GM18868 (cell line): ENCODE results near the gene CREB3L4.
"Not testable (repeated sequence)": the region's sequence is repeated elsewhere in the genome, so short reads cannot be mapped to it uniquely, and the experiment has no call there.

ENCODE experiments used
- ATAC-seq: cut with Tn5 transposase; IDR thresholded peaks from one replicate; pipeline ENCODE4 v1.9.1; 2021; ENCODE audit warnings: mild to moderate bottlenecking, moderate library complexity; ENCODE audit not compliant: unreplicated experiment

The CREB3L4 gene

GRCh38 chr1:153984123-153984894 lies 16.6 kb downstream of the CREB3L4 start:
- ATAC-seq, result no peak

GRCh38 chr1:153985341-153985912 lies 17.7 kb downstream of the CREB3L4 start:
- no peak for ATAC-seq

- no peak for ATAC-seq
These were observed 18.4 kb downstream of the CREB3L4 start, which contains the start of gene RAB13 for GRCh38 chr1:153985941-153986761. Gene RAB13 (minus strand): TSS chr1:153986339. CDS start chr1:153986236, 103 bp downstream.

GRCh38 chr1:153987621-153988020 lies 19.9 kb downstream of the CREB3L4 start:
- ATAC-seq, result no peak

- peak; percentile 66 for ATAC-seq
These were observed 22.9 kb downstream of the CREB3L4 start, which contains the start of gene RPS27 for GRCh38 chr1:153990468-153991150. Gene RPS27 (plus strand): TSS chr1:153990762. CDS start chr1:153990797, 35 bp downstream.

- ATAC-seq, result no peak
These were observed 23.5 kb downstream of the CREB3L4 start for GRCh38 chr1:153991151-153991630.

- ATAC-seq, result no peak
These were observed 24.1 kb downstream of the CREB3L4 start for GRCh38 chr1:153991806-153992205.

- no peak for ATAC-seq
These were observed 27.5 kb downstream of the CREB3L4 start for GRCh38 chr1:153995202-153995601.

- no peak for ATAC-seq
These were observed 27.9 kb downstream of the CREB3L4 start for GRCh38 chr1:153995640-153996039.

- ATAC-seq, result not testable (repeated sequence)
These were observed 29.2 kb downstream of the CREB3L4 start for GRCh38 chr1:153996882-153997281.

- no peak for ATAC-seq
These were observed 32.7 kb downstream of the CREB3L4 start for GRCh38 chr1:154000420-154000819.

- ATAC-seq, result no peak
These were observed 38.4 kb downstream of the CREB3L4 start for GRCh38 chr1:154006136-154006535.

- no peak for ATAC-seq
These were observed 44.4 kb downstream of the CREB3L4 start for GRCh38 chr1:154012129-154012528.

GRCh38 chr1:154012543-154012942 lies 44.8 kb downstream of the CREB3L4 start:
- not testable (repeated sequence) for ATAC-seq

- no peak for ATAC-seq
These were observed 46.6 kb downstream of the CREB3L4 start for GRCh38 chr1:154014154-154014907.

- ATAC-seq, result no peak
These were observed 51.6 kb downstream of the CREB3L4 start for GRCh38 chr1:154019269-154019668.

GRCh38 chr1:154019940-154020339 lies 52.2 kb downstream of the CREB3L4 start:
- ATAC-seq, result no peak
